Left ventricle myocardium inferior (tissue), 1 donor: ENCODE results near the gene BBS7. TPM values are rescaled to one million over a fixed set of nuclear protein-coding genes. Genes with fewer than 3 reads are reported as not detected.

ENCODE experiments used
- DNase-seq: peaks from one replicate; pipeline ENCODE4 v3.0.0-alpha.2; 2020
- H3K27ac ChIP-seq: fragments of 200-600 bp; replicated peaks from 2 replicates; pipeline ENCODE4 v1.8.0; 2021
- H3K27me3 ChIP-seq: fragments of 200-600 bp; 2 replicates; pipeline ENCODE4 v1.8.0; 2021; ENCODE audit warnings: low read depth
- H3K36me3 ChIP-seq: fragments of 200-600 bp; 2 replicates; pipeline ENCODE4 v1.8.0; 2021
- H3K4me1 ChIP-seq: fragments of 200-600 bp; 2 replicates; pipeline ENCODE4 v1.8.0; 2021
- H3K4me3 ChIP-seq: fragments of 200-600 bp; 2 replicates; pipeline ENCODE4 v1.8.0; 2021; ENCODE audit warnings: mild to moderate bottlenecking, moderate library complexity
- H3K9me3 ChIP-seq: fragments of 200-600 bp; replicated peaks from 2 replicates; pipeline ENCODE4 v1.8.0; 2021
- CTCF ChIP-seq: fragments of 200-600 bp; IDR thresholded peaks from 2 replicates; pipeline ENCODE4 v1.8.0; 2021; ENCODE audit warnings: antibody characterized with exemption, mild to moderate bottlenecking, borderline replicate concordance
- intact Hi-C: fragments of 100-400 bp; cut with micrococcal nuclease; formaldehyde crosslinking; loops from one replicate; pipeline ENCODE4 v1.11.0; 2022
- total RNA-seq: library from RNA; stranded (reverse); fragmentation: NEBNext Ultra II Directional; extraction: Animal tissue kit (Norgen Biotek cat#: 25700); gene quantifications from one replicate; pipeline ENCODE4 v1.2.1, GENCODE V29; 2021
- donor health status: DM: no; HTN: yes; CAD: no; lungs with severe emphysema.

BBS7 gene
- total RNA-seq, 1 donor from 2014 or later, result 6.0 TPM

GRCh38 chr4:121789455-121789854, 80.8 kb downstream of the BBS7 start:
- Histone ChIP-seq H3K27me3 (peaks cover 29% of the 10 kb centered on the region), H3K36me3 (no peaks in the 10 kb centered on the region), H3K4me1 (peaks cover 9% of the 10 kb centered on the region), H3K9me3 (peaks cover 3% of the 10 kb centered on the region), H3K4me3 (no peak overlapping the region), H3K27ac (no peak overlapping the region)
- TF ChIP-seq CTCF, result no peak
- DNase-seq, result no peak
- intact Hi-C loops, result no loop called here

- intact Hi-C loops, result no loop called here
- Histone ChIP-seq H3K36me3 (no peaks in the 10 kb centered on the region), H3K27me3 (peaks cover 27% of the 10 kb centered on the region), H3K4me3 (no peak overlapping the region), H3K4me1 (peaks cover 9% of the 10 kb centered on the region), H3K27ac (no peak overlapping the region), H3K9me3 (peaks cover 8% of the 10 kb centered on the region)
- no peak for DNase-seq
- TF ChIP-seq CTCF, result no peak
These were observed 81.4 kb downstream of the BBS7 start for GRCh38 chr4:121788896-121789295.

DNA sequence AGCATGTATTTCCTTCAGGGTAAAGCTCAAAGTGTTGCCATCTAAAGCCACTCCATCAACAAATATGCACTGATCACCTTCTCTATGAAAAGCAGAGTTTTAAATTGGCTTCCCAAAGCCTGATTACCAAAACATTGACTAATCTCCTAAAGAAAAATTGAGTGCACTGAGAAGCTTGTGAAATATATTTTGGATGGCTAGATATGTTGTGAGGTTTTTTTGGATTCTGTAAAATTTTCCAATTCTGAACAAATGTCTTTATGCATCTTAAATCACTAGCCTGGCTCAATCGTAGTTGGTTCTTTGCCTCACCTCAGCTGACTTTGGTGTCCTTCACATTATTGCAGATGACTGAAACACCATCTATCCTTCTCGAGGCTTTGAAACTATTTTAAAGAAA, 84.1 kb downstream of the BBS7 start:
- Histone ChIP-seq H3K9me3 (peaks cover 10% of the 10 kb centered on the region), H3K27ac (no peak overlapping the region), H3K4me3 (no peak overlapping the region), H3K4me1 (peaks cover 9% of the 10 kb centered on the region), H3K27me3 (peaks cover 21% of the 10 kb centered on the region), H3K36me3 (no peaks in the 10 kb centered on the region)
- no peak for DNase-seq
- TF ChIP-seq CTCF, result no peak
- intact Hi-C loops, result no loop called here

DNA sequence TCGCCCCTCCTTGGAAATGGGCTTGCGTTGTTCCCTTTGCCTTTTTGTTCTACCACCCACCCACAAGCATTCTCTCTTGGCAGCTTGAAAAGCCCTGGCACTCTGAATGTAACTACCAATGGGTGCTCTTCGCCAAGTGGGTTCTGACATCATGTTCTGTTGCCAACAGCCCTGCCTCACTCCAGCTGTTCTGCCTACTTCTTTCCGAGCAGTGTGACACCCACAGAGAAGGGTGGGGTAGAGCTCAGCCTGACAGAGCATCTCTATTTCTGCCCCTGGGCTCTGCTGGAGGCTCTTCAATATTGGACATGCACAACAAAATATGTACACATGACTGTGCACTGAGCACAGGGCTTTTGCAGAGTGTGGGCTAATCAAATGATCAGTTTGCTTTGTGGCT, 84.8 kb downstream of the BBS7 start:
- peaks cover 25% of the 10 kb centered on the region for H3K27me3 ChIP-seq
- H3K4me1 ChIP-seq, result peaks cover 9% of the 10 kb centered on the region
- no peak for TF ChIP-seq CTCF
- DNase-seq, result no peak
- H3K9me3 ChIP-seq, result peaks cover 10% of the 10 kb centered on the region
- intact Hi-C loops, result no loop called here
- peak overlapping the region; percentile 35 for H3K27ac ChIP-seq
- no peak overlapping the region for H3K4me3 ChIP-seq
- no peaks in the 10 kb centered on the region for H3K36me3 ChIP-seq

DNA sequence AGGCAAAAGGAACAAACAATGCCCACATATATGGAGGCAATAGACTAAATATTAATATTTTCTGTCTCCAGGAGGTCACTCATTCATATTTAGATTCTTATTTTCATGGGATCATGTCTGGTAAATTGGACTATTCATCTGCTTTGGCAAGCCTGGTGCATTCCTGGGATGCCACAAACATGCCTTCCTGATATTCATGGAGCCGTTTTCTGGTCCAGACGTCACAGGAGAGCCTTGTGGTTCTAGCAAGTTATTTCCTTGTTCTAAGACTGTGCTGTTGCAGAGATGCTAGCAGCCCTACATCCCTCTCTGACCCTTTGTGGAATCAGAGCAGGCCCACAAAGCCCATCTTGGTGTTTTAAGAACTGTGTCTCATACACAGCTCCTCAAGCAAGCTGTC, 85.3 kb downstream of the BBS7 start:
- intact Hi-C loops, result no loop called here
- peak overlapping the region; percentile 35 for H3K27ac ChIP-seq

More for the DNA sequence above, 85.3 kb downstream of the BBS7 start:
- Histone ChIP-seq H3K4me1 (peaks cover 9% of the 10 kb centered on the region), H3K9me3 (peaks cover 10% of the 10 kb centered on the region), H3K27me3 (peaks cover 28% of the 10 kb centered on the region), H3K36me3 (no peaks in the 10 kb centered on the region), H3K4me3 (no peak overlapping the region)
- no peak for TF ChIP-seq CTCF
- no peak for DNase-seq
